GM19193 (cell line): ENCODE measurements around the gene DAGLA.

Experiments
- POLR2A ChIP-seq: IDR thresholded peaks from 4 replicates; pipeline ENCODE4 v1.6.1; 2011; ENCODE audit not compliant: insufficient read depth, insufficient read length; ENCODE audit errors: extremely low read depth

The DAGLA gene

GRCh38 chr11:61685617-61685967, 5.4 kb downstream of the DAGLA start:
- no peak for TF ChIP-seq POLR2A

DNA sequence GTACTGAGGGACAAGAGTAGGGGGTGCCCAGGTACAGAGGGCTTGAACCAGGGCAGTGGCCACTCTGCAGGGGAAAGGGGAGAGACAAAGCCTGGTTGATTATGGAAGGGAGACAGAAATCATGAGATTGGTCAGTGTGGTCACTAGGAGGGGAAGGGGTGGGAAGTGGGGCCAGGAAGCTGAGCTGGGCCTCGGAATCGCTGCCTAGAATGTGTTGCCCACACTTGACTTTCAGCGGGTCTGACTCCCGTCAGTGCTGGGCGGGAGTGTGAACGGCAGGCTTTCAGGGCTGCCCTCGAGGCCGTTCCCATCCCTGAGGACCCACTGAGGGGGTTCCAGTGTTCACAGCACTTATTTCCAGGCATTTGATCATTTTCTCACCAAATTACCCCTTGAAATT, 5.9 kb downstream of the DAGLA start:
- TF ChIP-seq POLR2A: no peak

DNA sequence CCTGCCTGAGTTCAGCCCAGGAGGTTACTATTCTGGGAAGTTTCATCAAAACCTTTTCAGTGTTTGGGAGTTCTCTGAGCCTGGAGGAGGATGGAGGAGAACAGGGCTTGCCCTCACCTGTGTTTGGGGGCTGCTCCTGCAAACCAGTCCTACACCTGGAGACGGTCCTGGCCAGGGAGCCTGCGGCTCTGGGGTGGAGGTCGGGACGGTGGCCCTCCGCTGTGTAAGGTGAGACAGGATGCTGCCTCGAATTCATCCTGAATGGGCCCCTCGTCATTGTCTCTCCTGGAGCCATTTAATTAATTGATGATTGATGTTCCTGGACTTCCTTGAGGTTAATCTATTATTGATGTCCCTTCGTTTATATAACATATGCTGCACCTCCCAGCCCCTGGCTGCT, 6.3 kb downstream of the DAGLA start:
- TF ChIP-seq POLR2A: no peak

DNA sequence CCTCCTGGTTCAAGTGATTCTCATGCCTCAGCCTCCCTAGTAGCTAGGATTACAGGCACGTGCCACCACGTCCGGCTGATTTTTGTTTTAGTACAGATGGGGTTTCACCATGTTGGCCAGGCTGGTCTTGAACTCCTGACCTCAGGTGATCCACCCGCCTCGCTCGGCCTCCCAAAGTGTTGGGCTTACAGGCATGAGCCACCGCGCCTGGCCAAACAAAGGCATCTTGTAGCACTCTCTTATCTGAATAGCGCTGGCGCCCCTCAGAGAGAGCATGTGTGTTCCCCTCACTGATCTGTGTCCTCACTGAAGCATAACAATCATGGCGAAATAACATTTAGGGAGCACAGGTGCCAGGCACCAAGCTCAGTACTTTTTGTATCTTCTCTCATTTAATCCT, 7.2 kb downstream of the DAGLA start:
- no peak for TF ChIP-seq POLR2A

GRCh38 chr11:61688365-61689163, 8.4 kb downstream of the DAGLA start:
- TF ChIP-seq POLR2A: no peak

DNA sequence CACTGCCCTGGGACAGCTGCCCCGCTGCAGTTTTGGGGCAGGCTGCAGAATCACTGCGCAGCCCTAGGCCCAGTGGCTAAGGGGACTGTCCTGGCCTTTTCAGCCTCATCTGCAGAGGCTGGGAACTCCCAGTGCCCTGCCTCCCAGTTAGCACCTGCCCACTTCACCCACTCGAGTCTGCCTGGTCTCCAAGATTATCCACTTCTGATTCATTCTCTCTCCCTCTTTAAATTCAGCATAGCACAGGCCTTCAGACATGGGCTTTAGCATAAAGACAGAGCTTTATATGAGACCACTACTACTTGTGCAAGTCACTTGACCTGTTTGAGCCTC, 8.9 kb downstream of the DAGLA start:
- no peak for TF ChIP-seq POLR2A

DNA sequence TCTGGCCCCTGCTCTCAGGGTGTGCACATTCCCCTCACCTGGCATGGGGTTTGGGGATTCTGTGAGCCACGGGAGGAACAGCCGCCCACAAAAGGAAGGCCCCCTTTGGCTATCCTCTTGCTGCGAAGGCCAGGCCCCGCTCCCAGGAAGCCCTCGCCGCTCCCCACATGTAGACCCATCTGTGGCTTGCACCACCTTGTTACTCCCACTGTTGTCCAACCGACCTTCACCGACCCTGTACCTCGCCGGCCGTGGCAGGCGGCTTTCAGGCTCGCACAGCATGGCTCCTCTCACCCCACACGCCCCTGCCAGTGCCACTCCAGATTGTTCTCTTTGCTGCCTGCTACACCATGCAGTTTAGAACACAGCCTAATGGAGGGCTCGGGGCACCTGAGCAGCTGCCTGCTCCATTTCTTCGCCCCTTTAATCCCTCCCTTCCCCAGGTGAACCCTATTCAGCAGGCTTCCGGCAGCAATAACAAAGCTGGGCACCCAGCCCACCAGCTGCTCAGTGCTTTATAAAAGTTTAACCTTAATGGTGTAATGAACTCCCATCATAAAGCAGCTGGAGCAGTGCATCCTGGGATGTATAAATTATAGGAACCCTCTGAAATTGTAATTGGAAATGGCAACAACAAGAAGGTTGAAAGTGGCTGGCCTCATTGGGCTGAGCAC, 10.7 kb downstream of the DAGLA start:
- no peak for TF ChIP-seq POLR2A

GRCh38 chr11:61691380-61692156, 11.4 kb downstream of the DAGLA start:
- no peak for TF ChIP-seq POLR2A

GRCh38 chr11:61693922-61694601, 13.9 kb downstream of the DAGLA start:
- no peak for TF ChIP-seq POLR2A

GRCh38 chr11:61694602-61694939, 14.4 kb downstream of the DAGLA start:
- no peak for TF ChIP-seq POLR2A

- no peak for TF ChIP-seq POLR2A
Observed at GRCh38 chr11:61694946-61695706, 14.9 kb downstream of the DAGLA start.

GRCh38 chr11:61695917-61696316, 15.7 kb downstream of the DAGLA start:
- no peak for TF ChIP-seq POLR2A

DNA sequence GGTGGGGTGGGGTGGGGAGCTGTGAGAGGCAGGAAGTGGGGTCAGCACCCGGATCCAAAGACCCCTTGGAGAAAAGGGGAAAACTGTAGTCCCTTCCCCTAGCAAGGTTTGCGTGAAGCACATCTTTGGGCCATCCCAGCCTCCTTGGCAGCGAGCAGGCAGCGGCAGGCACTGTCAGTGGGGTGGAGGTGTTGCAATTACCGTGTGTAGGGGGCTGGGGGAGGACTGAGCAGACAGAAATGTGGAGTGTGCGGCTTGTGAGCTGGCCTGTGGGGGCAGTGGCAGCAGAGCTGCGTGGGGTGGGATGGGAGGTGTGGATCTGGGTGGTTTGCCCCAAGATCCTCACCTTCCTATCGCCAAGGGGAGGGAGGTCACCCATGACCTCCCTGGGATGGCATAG, 16.4 kb downstream of the DAGLA start:
- no peak for TF ChIP-seq POLR2A

- TF ChIP-seq POLR2A: no peak
Observed at GRCh38 chr11:61697078-61697502, 16.9 kb downstream of the DAGLA start.

DNA sequence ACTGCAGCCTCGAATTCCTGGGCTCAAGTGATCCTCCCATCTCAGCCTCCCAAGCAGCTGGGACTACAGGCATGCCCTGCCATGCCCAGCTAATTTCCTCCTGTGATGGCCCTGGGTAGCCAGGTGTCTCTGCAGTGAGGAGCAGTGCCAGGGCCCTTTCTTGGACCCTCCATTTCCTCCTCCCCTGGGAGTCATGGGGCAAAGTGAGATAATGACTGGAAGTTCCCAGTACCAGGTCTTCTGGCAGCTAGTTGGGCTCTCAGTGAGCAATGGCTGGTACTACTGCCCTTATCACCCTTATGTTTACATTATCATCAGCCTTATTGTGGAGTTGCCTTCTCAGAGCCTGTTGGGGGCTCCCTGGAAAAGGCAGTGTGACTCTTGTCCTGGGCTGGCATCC, 17.6 kb downstream of the DAGLA start:
- no peak for TF ChIP-seq POLR2A
